ENCODE data around the gene ANAPC7.

DNA sequence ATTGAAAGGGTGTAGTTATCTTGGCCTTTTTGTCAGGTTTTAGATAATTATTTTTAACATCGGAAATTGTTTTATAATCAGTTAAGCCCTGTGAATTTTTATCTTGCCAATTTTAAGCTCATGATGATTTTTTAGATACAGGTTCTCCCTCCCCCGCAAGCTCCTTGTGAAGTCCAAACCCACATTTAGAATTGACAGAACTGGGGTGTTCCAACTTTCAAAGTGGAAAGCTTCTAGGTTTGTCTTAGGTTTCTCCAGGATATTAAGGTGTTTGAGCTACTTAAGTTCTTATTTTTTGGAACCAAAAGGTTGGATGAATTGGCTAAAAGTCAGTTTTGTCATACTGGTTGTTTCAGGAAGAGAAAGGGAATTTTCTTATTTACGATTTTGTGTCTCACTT, 73.4 kb downstream of the ANAPC7 start:
- TF ChIP-seq, protein P1, sequence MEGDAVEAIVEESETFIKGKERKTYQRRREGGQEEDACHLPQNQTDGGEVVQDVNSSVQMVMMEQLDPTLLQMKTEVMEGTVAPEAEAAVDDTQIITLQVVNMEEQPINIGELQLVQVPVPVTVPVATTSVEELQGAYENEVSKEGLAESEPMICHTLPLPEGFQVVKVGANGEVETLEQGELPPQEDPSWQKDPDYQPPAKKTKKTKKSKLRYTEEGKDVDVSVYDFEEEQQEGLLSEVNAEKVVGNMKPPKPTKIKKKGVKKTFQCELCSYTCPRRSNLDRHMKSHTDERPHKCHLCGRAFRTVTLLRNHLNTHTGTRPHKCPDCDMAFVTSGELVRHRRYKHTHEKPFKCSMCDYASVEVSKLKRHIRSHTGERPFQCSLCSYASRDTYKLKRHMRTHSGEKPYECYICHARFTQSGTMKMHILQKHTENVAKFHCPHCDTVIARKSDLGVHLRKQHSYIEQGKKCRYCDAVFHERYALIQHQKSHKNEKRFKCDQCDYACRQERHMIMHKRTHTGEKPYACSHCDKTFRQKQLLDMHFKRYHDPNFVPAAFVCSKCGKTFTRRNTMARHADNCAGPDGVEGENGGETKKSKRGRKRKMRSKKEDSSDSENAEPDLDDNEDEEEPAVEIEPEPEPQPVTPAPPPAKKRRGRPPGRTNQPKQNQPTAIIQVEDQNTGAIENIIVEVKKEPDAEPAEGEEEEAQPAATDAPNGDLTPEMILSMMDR (conservative IDR thresholded peaks at IDR 0.05) = no peak
- TF ChIP-seq ZFX (IDR thresholded peaks at IDR 0.05) = no peak
